ENCODE data around the gene FBXO48. TPM values are rescaled to one million over a fixed set of nuclear protein-coding genes. Genes with fewer than 3 reads are reported as not detected.

The FBXO48 gene
- total RNA-seq, 2 donors from 2014 or later = 1.9 to 2.1 TPM

DNA sequence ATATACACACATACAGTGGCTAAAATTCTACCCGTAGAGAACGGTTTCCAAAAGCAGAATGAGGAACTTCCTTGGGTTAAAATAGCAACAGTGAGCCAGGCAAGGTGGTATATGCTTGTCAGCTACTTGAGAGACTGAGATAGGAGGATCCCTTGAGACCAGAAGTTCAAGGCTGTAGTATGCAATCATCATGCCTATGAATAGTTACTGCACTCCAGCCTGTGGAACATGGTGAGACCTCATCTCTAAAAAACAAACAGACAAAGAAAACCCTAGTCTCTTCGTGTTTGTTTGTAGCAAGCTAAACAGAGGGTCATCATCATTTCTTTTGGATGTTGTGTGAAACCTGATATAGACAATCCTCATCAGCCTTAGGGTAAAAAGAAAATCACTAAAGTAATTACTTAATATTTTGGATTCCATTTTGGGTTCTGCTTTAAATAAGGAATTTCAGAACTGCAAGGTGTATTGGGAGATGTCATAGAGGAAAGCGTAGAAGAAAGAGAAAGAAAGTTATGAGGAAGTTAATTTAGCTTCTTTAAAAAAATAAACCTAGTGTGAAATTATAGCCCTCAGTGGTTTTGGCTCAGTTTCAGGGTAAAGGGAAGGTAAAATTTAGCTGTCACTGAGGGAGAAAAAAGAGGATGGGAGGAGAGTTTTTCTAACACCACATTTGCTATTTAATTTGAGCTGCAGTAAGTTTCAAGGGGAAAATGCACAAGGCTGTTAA lies 55.5 kb downstream of the FBXO48 start:
- DNase-seq (ENCODE audit: low spot score in 2 of 2) (no peak), ATAC-seq (no peak)
- peaks cover 10 to 11% of the 10 kb centered on the region in 2 donors for H3K36me3 Mint-ChIP-seq
- H3K27ac Mint-ChIP-seq = no peak overlapping the region
- H3K9me3 Mint-ChIP-seq = peaks cover 6 to 9% of the 10 kb centered on the region in 2 donors

Other genes starting within 250 kb of the FBXO48 start
- gene PPP3R1, start 214.8 kb downstream of the FBXO48 start, total RNA-seq = 10 to 100 TPM; 61.5 to 69.1 TPM
- gene CNRIP1, start 147.3 kb downstream of the FBXO48 start, total RNA-seq = not detected
- gene PLEK, start 102.0 kb downstream of the FBXO48 start, total RNA-seq = 1 to 10 TPM in 1 of 2 donors, under 1 TPM in 1; 0.88 to 1.4 TPM
- 1 to 10 TPM; 2.1 to 2.6 TPM for gene APLF, start 291 bp upstream of the FBXO48 start, total RNA-seq
- not detected for gene PROKR1, start 176.3 kb upstream of the FBXO48 start, total RNA-seq

Measured in activated naive CD4-positive, alpha-beta T cell treated with anti-CD3 and anti-CD28 coated beads, Interleukin-2, amount 50 U/mL, for 72 hours (primary cell).